NCI-H187 treated with DMSO at 0.1 percent for 48 hours (cell line): ENCODE measurements around the gene FOXK1.
"Not testable (repeated sequence)": the region's sequence is repeated elsewhere in the genome, so short reads cannot be mapped to it uniquely, and the experiment has no call there.

ENCODE experiments used
- DNase-seq: peaks from one replicate; lab custom pipeline; 2025; lab: John Stamatoyannopoulos, UW

Gene FOXK1

GRCh38 chr7:4800926-4801838, 119.1 kb downstream of the FOXK1 start:
- no peak for DNase-seq

- no peak for DNase-seq
These were observed 119.7 kb downstream of the FOXK1 start for GRCh38 chr7:4801839-4802231.

- DNase-seq, result not testable (repeated sequence)
These were observed 120.5 kb downstream of the FOXK1 start for GRCh38 chr7:4802577-4802976.

- DNase-seq, result no peak
These were observed 121.5 kb downstream of the FOXK1 start for GRCh38 chr7:4803397-4804241.

GRCh38 chr7:4805110-4805983, 123.3 kb downstream of the FOXK1 start:
- DNase-seq, result no peak

- no peak for DNase-seq
These were observed 123.8 kb downstream of the FOXK1 start for GRCh38 chr7:4805984-4806300.

- no peak for DNase-seq
These were observed 125.0 kb downstream of the FOXK1 start for GRCh38 chr7:4806983-4807597.

- no peak for DNase-seq
These were observed 125.5 kb downstream of the FOXK1 start for GRCh38 chr7:4807598-4808016.

- DNase-seq, result no peak
These were observed 125.9 kb downstream of the FOXK1 start for GRCh38 chr7:4808026-4808425.

- DNase-seq, result no peak
These were observed 126.5 kb downstream of the FOXK1 start for GRCh38 chr7:4808565-4808964.

GRCh38 chr7:4809091-4809591, 127.0 kb downstream of the FOXK1 start:
- DNase-seq, result no peak

- no peak for DNase-seq
These were observed 127.6 kb downstream of the FOXK1 start for GRCh38 chr7:4809666-4810065.

GRCh38 chr7:4814433-4814832, 132.3 kb downstream of the FOXK1 start:
- no peak for DNase-seq

GRCh38 chr7:4815121-4815520, 133.0 kb downstream of the FOXK1 start:
- no peak for DNase-seq

- no peak for DNase-seq
These were observed 133.7 kb downstream of the FOXK1 start for GRCh38 chr7:4815609-4816418.

- no peak for DNase-seq
These were observed 134.5 kb downstream of the FOXK1 start for GRCh38 chr7:4816419-4817080.

GRCh38 chr7:4817178-4817901, 135.2 kb downstream of the FOXK1 start:
- DNase-seq, result no peak

- no peak for DNase-seq
These were observed 136.1 kb downstream of the FOXK1 start for GRCh38 chr7:4818000-4818794.
